ENCODE measurements around the gene PPARD. TPM values are rescaled to one million over a fixed set of nuclear protein-coding genes. Genes with fewer than 3 reads are reported as not detected.
"Not testable (repeated sequence)": the region's sequence is repeated elsewhere in the genome, so short reads cannot be mapped to it uniquely, and the experiment has no call there.

Gene PPARD
- total and polyA plus RNA-seq, 2 experiments from 2014 or later, result 15.9 to 21.7 TPM

- H3K4me3 ChIP-seq, result no peak overlapping the region
- TF ChIP-seq EZH2phosphoT487 (IDR thresholded peaks at IDR 0.05; ENCODE audit: insufficient read depth, low read depth) (no peak), EZH2 (IDR thresholded peaks at IDR 0.05; ENCODE audit: insufficient read depth, poor library complexity, severe bottlenecking) (no peak)
- no peaks in the 10 kb centered on the region for H3K9me2 ChIP-seq (ENCODE audit: insufficient read depth)
- H3K27me3 ChIP-seq (replicated peaks; ENCODE audit: insufficient read depth), result no peaks in the 10 kb centered on the region
- H3F3A ChIP-seq (ENCODE audit: insufficient read depth), result peaks cover 4% of the 10 kb centered on the region
- H3K27ac ChIP-seq, result no peak overlapping the region
- DNase-seq, result no peak
- in situ Hi-C loops (cut with MboI), result no loop called here
- H3K9ac ChIP-seq, result no peak overlapping the region
- peaks cover 16% of the 10 kb centered on the region for H3K4me1 ChIP-seq (ENCODE audit: insufficient read depth)
- no peak overlapping the region for H3K4me2 ChIP-seq (ENCODE audit: unreplicated experiment)
- no peaks in the 10 kb centered on the region for H3K36me3 ChIP-seq (ENCODE audit: low read depth)
- WGBS, 2 experiments (ENCODE audit: low coverage in 1 of 2, low lambda C conversion rate in 2 of 2, missing lambda C conversion rate in 2 of 2), result 54 to 60% methylated on average over 4 of the region's 4 CpGs
- no peaks in the 10 kb centered on the region for H3K79me2 ChIP-seq (ENCODE audit: insufficient read depth)
- H2AFZ ChIP-seq, result no peak overlapping the region
- H3K9me3 ChIP-seq (ENCODE audit: low read depth), result no peaks in the 10 kb centered on the region
- H4K20me1 ChIP-seq (ENCODE audit: insufficient read depth), result no peaks in the 10 kb centered on the region
Measured at GRCh38 chr6:35432291-35432690, 89.9 kb downstream of the PPARD start.

- peaks cover 12% of the 10 kb centered on the region for H3K4me1 ChIP-seq (ENCODE audit: insufficient read depth)
Measured at GRCh38 chr6:35432702-35433101, 90.3 kb downstream of the PPARD start.

GRCh38 chr6:35435074-35435837 is 92.9 kb downstream of the PPARD start:
- no peak for DNase-seq
- H3K4me2 ChIP-seq (ENCODE audit: unreplicated experiment), result no peak overlapping the region
- TF ChIP-seq EZH2phosphoT487 (IDR thresholded peaks at IDR 0.05; ENCODE audit: insufficient read depth, low read depth) (no peak), EZH2 (IDR thresholded peaks at IDR 0.05; ENCODE audit: insufficient read depth, poor library complexity, severe bottlenecking) (no peak)
- no peaks in the 10 kb centered on the region for H3K4me1 ChIP-seq (ENCODE audit: insufficient read depth)
- no peak overlapping the region for H3K27ac ChIP-seq
- H3K9ac ChIP-seq, result no peak overlapping the region
- in situ Hi-C loops (cut with MboI), result no loop called here
- peaks cover 2% of the 10 kb centered on the region for H3F3A ChIP-seq (ENCODE audit: insufficient read depth)
- H4K20me1 ChIP-seq (ENCODE audit: insufficient read depth), result no peaks in the 10 kb centered on the region
- no peak overlapping the region for H2AFZ ChIP-seq
- no peaks in the 10 kb centered on the region for H3K9me3 ChIP-seq (ENCODE audit: low read depth)
- H3K4me3 ChIP-seq, result no peak overlapping the region
- no peaks in the 10 kb centered on the region for H3K27me3 ChIP-seq (replicated peaks; ENCODE audit: insufficient read depth)
- WGBS, 2 experiments (ENCODE audit: low coverage in 1 of 2, low lambda C conversion rate in 2 of 2, missing lambda C conversion rate in 2 of 2), result 86 to 87% methylated on average over 16 of the region's 16 CpGs
- H3K36me3 ChIP-seq (ENCODE audit: low read depth), result no peaks in the 10 kb centered on the region
- no peaks in the 10 kb centered on the region for H3K79me2 ChIP-seq (ENCODE audit: insufficient read depth)
- H3K9me2 ChIP-seq (ENCODE audit: insufficient read depth), result no peaks in the 10 kb centered on the region

More at GRCh38 chr6:35432702-35433101, 90.3 kb downstream of the PPARD start:
- H3K27me3 ChIP-seq (replicated peaks; ENCODE audit: insufficient read depth); H3K9ac ChIP-seq; H3K36me3 ChIP-seq (ENCODE audit: low read depth); H3K4me3 ChIP-seq; in situ Hi-C loops (cut with MboI); DNase-seq; H3K27ac ChIP-seq; H3K9me3 ChIP-seq (ENCODE audit: low read depth); H3K79me2 ChIP-seq (ENCODE audit: insufficient read depth); H2AFZ ChIP-seq; H3F3A ChIP-seq (ENCODE audit: insufficient read depth); H3K4me2 ChIP-seq (ENCODE audit: unreplicated experiment); H4K20me1 ChIP-seq (ENCODE audit: insufficient read depth); H3K9me2 ChIP-seq (ENCODE audit: insufficient read depth): not testable (repeated sequence)
- 63 to 68% methylated on average over 3 of the region's 3 CpGs for WGBS, 2 experiments (ENCODE audit: low coverage in 1 of 2, low lambda C conversion rate in 2 of 2, missing lambda C conversion rate in 2 of 2)

GRCh38 chr6:35436071-35436857 is 93.9 kb downstream of the PPARD start:
- 84 to 88% methylated on average over 8 of the region's 8 CpGs for WGBS, 2 experiments (ENCODE audit: low coverage in 1 of 2, low lambda C conversion rate in 2 of 2, missing lambda C conversion rate in 2 of 2)
- Histone ChIP-seq H4K20me1 (ENCODE audit: insufficient read depth) (no peaks in the 10 kb centered on the region), H3K27me3 (replicated peaks; ENCODE audit: insufficient read depth) (no peaks in the 10 kb centered on the region), H3K4me3 (no peak overlapping the region), H3K36me3 (ENCODE audit: low read depth) (no peaks in the 10 kb centered on the region), H3K27ac (no peak overlapping the region), H3F3A (ENCODE audit: insufficient read depth) (no peaks in the 10 kb centered on the region; the same call in 1 of the 2 replicates), H3K4me2 (ENCODE audit: unreplicated experiment) (no peak overlapping the region), H3K9me2 (ENCODE audit: insufficient read depth) (no peaks in the 10 kb centered on the region), H3K79me2 (ENCODE audit: insufficient read depth) (no peaks in the 10 kb centered on the region), H3K9me3 (ENCODE audit: low read depth) (no peaks in the 10 kb centered on the region), H3K4me1 (ENCODE audit: insufficient read depth) (no peaks in the 10 kb centered on the region), H3K9ac (no peak overlapping the region), H2AFZ (no peak overlapping the region)
- TF ChIP-seq EZH2phosphoT487 (IDR thresholded peaks at IDR 0.05; ENCODE audit: insufficient read depth, low read depth) (no peak), EZH2 (IDR thresholded peaks at IDR 0.05; ENCODE audit: insufficient read depth, poor library complexity, severe bottlenecking) (no peak)
- in situ Hi-C loops (cut with MboI), result no loop called here
- DNase-seq, result no peak

GRCh38 chr6:35438378-35439065 is 96.2 kb downstream of the PPARD start:
- in situ Hi-C loops (cut with MboI); H3K4me1 ChIP-seq (ENCODE audit: insufficient read depth); H3K27ac ChIP-seq; H4K20me1 ChIP-seq (ENCODE audit: insufficient read depth); H3K9me3 ChIP-seq (ENCODE audit: low read depth); H3K9ac ChIP-seq; H3K79me2 ChIP-seq (ENCODE audit: insufficient read depth); H3K27me3 ChIP-seq (replicated peaks; ENCODE audit: insufficient read depth); H3F3A ChIP-seq (ENCODE audit: insufficient read depth); H3K9me2 ChIP-seq (ENCODE audit: insufficient read depth); DNase-seq; H3K36me3 ChIP-seq (ENCODE audit: low read depth); H3K4me3 ChIP-seq; H3K4me2 ChIP-seq (ENCODE audit: unreplicated experiment); H2AFZ ChIP-seq: not testable (repeated sequence)
- 95 to 96% methylated on average over 3 to 7 of the region's 7 CpGs for WGBS, 2 experiments (ENCODE audit: low coverage in 1 of 2, low lambda C conversion rate in 2 of 2, missing lambda C conversion rate in 2 of 2)
